Suppressor macrophage treated with lipopolysaccharide for 1 hour (primary cell): ENCODE results near the gene PRSS22.

Experiments
- DNase-seq, 3 donors: peaks; one replicate each; pipeline ENCODE4 v3.0.0-alpha.2; 2020 to 2022

The PRSS22 gene, protein sequence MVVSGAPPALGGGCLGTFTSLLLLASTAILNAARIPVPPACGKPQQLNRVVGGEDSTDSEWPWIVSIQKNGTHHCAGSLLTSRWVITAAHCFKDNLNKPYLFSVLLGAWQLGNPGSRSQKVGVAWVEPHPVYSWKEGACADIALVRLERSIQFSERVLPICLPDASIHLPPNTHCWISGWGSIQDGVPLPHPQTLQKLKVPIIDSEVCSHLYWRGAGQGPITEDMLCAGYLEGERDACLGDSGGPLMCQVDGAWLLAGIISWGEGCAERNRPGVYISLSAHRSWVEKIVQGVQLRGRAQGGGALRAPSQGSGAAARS

DNA sequence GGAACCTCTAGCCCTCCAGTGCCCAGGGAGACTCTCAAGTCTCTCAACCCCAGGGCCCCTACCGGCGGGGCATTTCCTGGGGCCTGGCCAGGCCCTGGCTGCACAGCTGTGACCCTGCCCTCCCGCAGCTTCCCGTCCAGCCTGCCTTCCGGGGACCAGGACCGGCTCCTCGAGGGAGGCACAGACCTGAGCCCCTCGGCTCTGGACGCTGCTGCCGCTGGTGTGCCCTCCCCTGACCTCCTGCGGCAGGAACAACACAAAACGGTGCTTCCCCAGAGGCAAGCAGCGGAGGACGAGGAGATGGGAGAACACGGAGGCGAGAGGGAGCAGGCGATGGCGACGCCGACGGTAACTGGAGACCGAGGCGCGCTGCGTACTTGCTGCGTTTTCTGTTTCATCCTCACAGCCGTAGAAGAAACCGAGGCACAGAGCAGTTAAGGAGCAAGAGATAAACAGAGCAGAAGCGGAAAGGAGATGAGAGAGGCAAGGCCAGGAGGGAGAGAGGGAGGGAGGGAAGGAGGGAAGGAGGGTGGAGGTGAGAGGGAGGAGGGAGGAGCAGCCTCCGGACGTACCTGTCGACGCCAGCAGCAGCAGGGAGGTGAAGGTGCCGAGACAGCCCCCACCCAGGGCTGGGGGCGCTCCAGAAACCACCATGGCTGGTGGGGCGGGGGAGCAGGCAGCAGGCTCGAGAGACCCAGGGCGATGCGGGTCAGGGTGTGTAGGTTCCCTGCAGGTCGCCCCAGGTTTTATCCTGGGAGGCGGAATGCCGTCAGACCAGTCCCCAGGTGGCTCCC is at the start of gene PRSS22:
Gene PRSS22, minus strand, starts transcription at position 720 of the 794 bp plus-strand sequence. Its CDS starts 66 bp downstream, at position 654.
- peak in 2 of 3 donors; percentile 42 to 45 for DNase-seq

DNA sequence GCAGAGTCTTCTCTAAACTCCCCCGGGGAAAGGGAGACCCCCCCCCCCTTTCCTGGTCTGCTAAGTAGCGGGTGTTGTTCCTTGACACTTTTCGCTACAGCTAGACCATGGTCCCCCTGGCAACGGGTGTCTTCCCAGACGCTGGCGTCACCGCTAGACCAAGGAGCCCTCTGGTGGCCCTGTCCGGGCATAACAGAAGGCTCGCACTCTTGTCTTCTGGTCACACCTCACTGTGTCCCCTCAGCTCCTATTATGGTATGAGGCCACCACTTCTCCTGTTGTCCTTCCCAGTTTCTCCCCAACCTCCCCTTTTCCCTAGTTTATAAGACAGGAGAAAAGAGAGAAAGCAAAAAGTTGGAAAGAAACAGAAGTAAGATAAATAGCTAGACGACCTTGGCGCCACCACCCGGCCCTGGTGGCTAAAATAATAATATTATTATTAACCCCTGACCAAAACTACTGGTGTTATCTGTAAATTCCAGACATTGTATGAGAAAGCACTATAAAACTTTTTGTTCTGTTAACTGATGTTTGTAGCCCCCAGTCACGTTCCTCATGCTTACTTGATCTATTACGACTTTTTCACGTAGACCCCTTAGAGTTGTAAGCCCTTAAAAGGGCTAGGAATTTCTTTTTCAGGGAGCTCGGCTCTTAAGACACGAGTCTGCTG is 49.2 kb upstream of the PRSS22 start:
- DNase-seq = peak; percentile 60 to 71 (median 66)

DNA sequence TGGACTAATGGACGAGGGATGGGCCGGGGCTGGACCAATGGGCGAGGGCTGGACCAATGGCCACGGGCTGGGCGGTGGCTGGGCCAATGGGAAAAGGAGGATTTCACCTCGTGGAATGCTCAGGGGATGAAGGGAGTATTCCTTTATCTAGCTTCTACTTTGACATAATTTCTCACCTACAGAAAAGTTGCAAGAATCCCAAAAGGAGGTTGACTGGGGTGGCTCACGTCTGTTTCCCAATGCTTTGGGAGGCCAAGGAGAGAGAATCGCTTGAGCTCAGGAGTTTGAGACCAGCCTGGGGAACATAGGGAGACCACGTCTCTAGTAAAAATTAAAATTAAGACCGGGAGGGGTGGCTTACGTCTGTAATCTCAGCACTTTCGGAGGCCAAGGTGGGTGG is 48.0 kb upstream of the PRSS22 start:
- no peak for DNase-seq

DNA sequence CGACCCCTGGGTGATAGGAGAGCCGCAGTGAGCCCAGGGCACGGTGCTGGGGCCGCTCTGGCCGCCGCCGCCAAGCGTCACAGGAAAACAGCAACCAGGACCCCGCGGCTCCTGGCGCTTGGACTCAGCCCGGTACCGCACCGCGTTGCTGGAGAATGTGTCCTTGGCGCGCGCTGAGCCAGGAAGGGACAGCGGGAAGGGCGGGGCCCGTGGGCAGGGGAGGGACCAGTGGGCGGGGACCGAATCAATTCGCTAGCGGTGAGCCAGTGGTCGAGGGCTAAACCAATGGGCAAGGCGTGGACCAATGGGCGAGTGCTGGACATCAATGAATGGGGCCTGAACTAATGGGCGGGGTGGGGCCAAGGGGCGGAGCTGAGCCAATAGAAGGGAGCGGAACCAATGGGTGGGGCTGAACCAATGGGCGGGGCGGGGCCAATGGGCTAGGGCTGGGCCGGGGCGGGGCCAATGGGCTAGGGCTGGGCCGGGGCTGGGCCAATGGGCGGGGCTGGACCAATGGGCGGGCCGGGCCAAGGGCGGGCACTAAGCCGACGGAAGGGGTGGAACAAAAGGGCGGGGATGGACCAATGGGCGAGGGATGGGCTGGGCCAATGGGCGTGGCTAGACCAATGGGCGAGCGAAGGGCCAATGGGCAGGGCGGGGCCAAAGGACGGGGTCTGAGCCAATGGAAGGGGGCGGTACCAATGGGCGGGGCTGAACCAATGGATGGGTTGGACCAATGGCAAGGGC is 47.4 kb upstream of the PRSS22 start:
- DNase-seq = peak; percentile 99 to 100 (median 100)

DNA sequence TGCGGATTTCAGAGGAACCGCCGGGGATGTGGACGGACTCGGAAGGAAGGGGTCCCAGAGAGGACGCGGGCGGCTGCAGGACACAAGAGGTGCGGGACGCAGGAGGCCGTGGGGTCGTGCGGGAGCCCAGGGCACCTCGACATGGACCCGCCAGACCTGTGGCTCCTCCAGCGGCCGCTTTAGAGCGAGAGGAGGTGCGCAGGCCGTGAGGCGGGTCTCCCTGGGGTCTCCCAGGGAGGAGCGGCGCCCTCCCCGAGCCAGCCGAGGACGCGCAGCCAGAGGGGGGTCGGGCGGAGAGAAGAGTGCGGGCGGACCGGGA is 46.9 kb upstream of the PRSS22 start:
- peak in 1 of 3 donors; percentile 27 for DNase-seq

DNA sequence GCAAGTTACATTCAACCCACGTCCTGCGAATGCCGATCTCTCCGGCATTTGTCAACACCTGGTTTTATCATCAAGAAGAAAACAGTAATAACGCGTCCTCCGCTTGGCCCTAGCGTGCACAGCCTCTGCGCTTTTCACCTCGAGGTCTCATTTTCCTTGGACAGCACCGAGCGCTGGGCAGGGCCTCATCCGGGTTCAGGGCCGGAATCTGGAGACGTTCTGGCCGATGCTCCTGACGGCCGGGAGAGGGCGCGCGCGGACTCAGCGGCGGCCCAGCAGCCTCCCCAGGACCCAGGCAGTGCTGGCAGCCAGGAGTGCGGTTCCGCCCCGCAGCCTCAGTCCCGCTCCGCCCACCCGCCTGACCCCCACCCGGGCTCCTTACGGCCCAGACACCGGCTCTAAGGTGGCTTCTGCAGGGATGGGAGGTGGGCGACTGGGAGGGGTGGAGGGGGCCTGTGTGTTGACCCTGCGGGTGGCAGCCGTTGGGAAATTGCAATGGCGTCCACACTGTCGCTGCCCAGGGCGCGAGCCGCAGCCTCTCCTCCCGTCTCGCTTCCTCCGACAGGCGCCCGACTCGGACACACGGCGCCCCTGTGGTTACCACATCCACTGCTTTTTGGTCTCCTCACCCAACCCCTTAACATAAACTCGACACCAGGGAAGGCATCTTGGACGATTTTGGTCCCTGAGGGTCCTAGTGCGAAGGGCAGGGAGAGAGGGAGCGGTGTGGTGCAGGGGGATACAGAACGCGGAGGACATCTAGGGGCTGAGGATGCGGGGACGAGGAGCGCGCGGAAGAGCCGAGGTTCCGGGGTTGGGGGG is 46.3 kb upstream of the PRSS22 start:
- DNase-seq = peak; percentile 85 to 92 (median 92)

DNA sequence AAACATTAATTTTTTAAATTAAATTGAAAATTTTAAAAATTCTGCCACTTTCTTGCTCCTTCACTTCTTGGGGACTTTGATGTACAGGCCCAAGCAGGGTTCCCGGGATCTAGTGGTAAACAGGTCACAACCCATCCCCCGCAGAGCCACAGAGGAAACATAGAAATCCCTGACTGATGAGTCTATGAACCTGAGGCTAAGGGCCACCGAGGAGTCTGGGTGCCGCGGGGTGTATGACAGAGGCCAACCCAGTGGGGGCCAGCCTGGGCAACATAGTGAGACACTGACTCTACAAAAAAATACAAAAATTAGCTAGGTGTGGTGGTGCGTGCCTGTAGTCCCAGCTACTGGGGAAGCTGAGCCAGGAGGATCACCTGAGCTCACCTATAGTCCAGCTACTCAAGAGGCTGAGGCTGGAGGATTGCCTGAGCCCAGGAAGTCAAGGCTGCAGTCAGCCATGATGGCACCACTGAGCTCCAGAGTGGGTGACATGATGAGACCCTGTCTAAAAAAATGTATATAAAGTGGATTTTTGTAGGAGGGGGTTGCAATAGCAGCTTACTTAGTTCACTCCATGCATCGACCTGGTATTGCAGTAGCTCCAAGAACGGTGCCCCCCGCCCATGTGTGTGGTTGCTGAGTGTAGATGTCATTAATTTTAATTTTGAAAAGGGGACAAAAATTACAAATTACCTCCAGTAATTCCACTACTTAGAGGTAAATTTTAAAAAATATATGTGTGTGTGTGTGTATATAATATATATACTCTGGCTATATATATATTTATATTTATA is 44.6 kb upstream of the PRSS22 start:
- no peak for DNase-seq

DNA sequence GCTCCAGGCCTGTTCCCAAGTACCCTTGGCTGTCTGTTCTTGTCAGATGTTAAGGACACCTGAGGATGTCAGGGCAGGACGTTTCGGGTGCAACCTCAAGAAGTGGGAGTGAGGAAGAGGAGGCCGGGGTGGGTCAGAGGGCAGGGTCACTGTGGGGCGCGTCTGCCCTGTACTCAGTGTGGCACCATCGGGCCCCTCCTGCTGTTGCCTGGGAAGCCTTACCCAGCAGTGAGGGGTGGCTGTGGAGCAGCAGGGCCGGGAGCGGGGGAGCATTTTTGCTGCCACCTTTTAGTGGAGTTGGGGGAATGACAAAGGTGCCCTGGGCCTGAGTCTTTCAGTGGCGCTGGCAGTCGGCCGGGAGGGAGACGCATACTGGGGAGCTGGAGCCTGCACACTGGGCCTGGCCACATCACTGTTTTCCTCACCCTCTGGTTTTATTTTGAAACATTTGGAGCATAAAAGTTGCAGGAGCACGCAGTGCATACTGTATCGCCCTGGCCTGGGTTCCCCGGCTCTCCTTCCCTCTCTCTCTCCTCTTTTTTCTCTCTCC is 42.6 kb upstream of the PRSS22 start:
- no peak for DNase-seq

DNA sequence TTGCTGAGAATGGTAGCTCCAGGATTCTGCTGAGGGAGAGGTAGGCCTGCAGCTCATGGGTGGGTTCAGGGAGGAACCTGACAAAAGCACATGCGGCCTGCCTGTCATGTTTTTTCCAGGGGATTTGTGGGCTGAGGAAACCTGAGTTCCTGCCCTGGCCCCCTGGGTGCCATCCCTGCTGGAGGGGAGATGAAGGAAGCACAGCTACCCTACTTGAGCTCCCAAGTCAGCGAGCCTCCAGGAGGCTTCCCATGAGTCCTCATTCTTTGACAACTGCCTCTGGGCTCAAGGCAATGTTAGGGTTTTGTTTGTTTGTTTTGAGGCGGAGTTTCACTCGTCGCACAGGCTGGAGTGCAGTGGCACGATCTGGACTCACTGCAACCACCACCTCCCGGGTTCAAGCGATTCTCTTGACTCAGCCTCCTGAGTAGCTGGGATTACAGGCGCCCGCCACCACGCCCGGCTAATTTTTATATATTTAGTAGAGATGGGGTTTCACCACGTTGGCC is 41.6 kb upstream of the PRSS22 start:
- DNase-seq = no peak

DNA sequence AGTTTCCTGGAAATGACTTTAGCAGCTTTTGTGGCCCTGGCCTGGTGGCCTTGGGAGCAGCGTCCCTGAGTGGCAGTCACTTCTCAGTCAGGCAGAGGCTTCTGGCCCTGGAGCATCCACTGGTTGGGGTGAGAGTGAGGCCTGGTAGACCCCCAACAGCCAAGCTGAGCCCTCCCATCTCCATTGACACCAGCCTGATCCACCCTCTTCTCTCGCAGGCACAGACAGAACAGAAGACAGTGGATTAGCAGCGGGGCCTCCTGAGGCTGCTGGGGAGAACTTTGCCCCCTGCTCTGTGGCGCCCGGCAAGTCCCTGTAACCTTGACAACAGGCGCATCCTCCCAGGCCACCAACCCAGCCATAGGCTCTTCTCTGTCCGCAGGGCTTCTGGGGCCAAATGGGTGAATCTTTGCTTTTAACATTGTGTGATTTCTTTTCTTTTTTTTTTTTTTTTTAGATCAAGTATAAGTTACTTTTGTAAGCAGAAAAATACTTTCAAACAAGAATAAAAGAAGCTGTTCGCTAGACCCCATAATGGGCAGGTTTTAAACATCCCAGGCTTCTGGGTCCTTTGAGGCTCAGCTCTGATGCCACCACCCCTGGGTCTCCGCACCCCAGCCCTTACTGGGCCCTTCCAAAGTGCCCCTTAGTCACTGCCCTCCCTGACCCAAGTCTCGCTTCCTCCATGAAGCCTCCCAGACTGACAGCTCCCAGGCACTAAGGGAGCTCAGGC is 41.0 kb upstream of the PRSS22 start:
- DNase-seq = no peak

DNA sequence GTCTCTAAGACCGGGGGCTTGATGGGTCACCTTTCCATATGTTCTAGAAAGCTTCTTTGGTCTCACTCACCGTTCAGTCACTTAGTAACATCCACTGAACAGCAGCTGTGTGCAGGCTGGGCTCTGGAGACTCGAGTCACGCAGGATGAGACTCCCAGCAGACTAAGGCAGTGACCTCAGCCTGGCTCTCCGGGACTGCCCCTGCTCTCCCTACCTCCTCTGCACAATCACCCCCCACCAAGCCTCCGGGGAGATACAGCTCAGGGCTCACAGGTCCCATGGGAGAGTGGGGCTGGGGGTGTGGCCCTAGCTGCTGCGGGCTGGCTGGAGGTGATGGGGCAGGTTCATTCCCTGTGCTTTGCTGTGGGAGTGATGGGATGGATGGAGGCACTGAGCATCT is 39.1 kb upstream of the PRSS22 start:
- no peak for DNase-seq

DNA sequence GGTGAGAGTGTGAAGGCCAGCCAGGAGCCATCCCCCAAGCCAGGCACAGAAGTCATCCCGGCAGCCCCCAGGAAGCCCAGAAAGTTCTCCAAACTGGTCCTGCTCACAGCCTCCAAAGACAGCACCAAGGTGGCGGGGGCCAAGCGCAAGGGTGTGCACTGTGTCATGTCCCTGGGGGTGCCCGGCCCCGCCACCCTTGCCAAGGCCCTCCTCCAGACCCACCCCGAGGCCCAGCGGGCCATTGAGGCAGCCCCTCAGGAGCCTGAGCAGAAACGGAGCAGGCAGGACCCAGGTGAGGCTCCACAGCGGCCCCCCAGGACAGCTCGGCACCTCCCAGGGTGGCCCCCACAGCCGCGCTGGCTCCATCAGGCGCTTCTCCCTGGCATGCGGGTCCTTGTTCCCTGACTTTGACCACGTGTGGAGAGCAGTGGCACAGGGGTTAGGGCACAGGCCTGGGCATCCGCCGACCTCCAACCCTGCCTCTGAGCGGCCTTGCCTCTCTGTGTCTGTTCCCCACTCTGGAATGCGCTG is 38.6 kb upstream of the PRSS22 start:
- no peak for DNase-seq

DNA sequence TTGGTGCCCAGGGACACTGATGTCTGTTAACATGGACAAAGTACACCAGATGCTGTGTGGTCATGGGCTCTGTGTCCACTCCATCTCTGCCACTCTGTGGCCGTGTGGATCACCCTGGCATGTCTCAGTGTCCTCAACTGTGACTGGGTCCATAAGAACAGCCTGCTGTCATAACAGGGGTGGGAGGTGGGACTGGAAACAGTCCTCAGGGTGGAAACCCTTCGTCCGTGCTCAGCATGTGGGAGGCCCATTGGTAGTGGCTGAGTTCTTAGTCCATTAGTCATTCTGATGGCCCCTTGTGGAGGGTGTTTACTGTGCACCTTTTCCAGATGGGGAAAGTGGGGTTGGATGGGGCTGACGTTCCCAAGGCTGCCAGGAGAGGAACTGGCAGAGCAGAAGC is 37.8 kb upstream of the PRSS22 start:
- no peak for DNase-seq

DNA sequence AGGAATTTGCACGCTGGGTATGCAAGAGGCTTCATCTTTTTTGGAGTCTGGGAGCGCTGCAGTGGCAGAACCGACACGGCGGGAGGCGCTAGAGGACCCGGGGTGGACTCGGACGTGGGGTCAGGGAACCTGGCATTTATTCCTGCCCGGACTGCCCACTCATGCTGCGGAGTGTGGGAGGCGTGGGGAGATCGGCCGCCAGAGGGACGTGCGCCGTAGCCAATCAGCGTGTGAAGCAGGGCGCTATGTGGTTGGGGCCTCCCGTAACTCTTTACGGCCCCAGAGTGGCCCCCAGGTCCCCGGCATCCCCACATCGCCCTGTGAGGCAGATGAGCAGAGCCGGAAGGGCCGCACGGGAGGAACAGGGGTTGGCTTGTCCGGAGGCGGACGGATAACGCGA is 36.3 kb upstream of the PRSS22 start:
- DNase-seq = no peak

DNA sequence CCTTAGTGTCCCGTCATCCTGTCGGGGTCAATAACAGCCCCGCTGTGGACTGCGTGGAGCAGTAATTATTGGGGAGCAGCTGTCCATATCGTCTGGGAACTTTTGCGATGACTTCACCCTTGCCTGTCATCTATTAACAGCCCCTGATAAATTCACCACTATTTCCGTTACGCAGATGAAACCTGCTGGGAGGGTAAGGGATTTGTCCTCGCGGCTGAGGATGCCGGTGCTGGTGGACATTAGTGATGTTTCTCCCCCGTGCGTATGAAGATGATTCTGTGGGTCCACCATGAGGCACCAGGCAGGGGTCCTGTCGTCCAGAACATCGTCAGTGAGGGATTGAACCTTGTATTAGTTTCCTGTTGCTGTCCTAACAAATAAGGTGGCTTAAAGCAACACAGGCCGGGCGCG is 26.1 kb upstream of the PRSS22 start:
- no peak for DNase-seq

DNA sequence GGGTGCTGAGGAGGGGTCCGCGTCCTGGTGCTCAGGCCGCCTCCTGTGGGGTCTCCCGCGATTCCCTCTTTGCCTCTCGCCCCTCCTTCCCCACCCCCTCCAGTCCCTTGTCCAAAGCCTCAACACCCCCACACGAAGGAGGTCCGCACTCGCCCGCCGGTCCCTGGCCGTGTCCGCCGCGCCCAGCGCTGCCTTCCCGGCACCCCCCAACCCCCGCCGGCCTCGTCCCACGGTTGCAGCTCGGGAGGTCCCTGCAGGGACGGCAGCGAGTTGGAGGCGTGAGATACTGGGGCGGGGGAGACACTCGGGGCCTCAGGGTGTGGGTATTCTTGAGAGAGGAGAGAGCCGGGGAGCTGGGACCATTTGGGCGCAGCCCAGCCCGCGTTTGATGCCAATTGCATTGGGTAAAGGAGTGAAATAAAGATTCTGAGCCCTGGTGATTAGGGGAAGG is 25.5 kb upstream of the PRSS22 start:
- DNase-seq = peak in 2 of 3 donors; percentile 16 to 43

DNA sequence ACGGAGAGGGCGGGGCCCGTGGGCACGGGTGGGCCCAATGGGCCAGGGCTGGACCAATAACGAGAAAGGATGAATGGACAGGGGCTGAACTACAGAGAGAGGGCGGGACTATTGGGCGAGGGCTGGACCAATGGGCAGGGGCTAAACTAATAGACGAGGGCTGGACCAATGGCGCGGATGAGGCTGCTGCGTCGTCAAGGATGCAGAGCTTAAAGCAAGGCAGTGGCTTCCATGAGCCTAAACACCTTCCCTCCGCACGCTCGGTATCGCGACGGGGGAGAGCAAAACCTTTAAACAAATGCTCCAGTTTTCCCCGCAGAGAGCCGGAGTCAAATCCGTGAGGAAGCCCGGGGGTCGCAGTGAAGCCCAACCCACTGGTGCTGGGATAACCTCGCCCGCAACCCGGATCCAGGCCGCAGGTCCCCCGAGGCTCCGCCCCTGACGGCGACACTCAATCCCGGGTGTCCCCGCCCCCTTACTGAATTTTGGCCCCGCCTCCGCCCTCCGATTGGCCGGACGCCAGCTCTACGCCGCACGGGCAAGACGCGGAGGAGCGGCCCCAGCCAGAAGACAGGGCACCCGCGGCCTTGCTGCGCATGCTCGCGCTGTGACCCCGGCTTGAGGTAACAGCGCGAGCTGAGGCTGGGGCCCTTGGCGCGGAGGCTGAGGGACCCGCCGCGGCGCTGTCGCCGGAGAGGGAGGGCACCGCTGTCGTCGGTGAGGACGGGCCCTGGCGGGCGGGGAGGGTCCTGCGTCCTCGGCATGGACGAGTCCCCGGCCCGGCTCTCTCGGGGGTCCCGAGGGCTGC is 24.9 kb upstream of the PRSS22 start, which contains the start of gene FLYWCH2:
Gene FLYWCH2, plus strand, starts transcription at position 566 of the 808 bp plus-strand sequence. CDS start 13,235 bp downstream, outside the sequence.
- peak; percentile 97 to 99 (median 98) for DNase-seq
